Left ventricle myocardium inferior (tissue), 1 donor: ENCODE data around the gene GULP1. TPM values are rescaled to one million over a fixed set of nuclear protein-coding genes. Genes with fewer than 3 reads are reported as not detected.

Experiments used
- DNase-seq: peaks from one replicate; pipeline ENCODE4 v3.0.0-alpha.2; 2020
- H3K27ac ChIP-seq: fragments of 200-600 bp; replicated peaks from 2 replicates; pipeline ENCODE4 v1.8.0; 2021
- H3K27me3 ChIP-seq: fragments of 200-600 bp; 2 replicates; pipeline ENCODE4 v1.8.0; 2021; ENCODE audit warnings: low read depth
- H3K36me3 ChIP-seq: fragments of 200-600 bp; 2 replicates; pipeline ENCODE4 v1.8.0; 2021
- H3K4me1 ChIP-seq: fragments of 200-600 bp; 2 replicates; pipeline ENCODE4 v1.8.0; 2021
- H3K4me3 ChIP-seq: fragments of 200-600 bp; 2 replicates; pipeline ENCODE4 v1.8.0; 2021; ENCODE audit warnings: mild to moderate bottlenecking, moderate library complexity
- H3K9me3 ChIP-seq: fragments of 200-600 bp; replicated peaks from 2 replicates; pipeline ENCODE4 v1.8.0; 2021
- CTCF ChIP-seq: fragments of 200-600 bp; IDR thresholded peaks from 2 replicates; pipeline ENCODE4 v1.8.0; 2021; ENCODE audit warnings: antibody characterized with exemption, mild to moderate bottlenecking, borderline replicate concordance
- intact Hi-C: fragments of 100-400 bp; cut with micrococcal nuclease; formaldehyde crosslinking; loops from one replicate; pipeline ENCODE4 v1.11.0; 2022
- total RNA-seq: library from RNA; stranded (reverse); fragmentation: NEBNext Ultra II Directional; extraction: Animal tissue kit (Norgen Biotek cat#: 25700); gene quantifications from one replicate; pipeline ENCODE4 v1.2.1, GENCODE V29; 2021
- donor health status: DM: no; HTN: yes; CAD: no; lungs with severe emphysema.

Gene GULP1
- total RNA-seq, 1 donor from 2014 or later, result 5.7 TPM

GRCh38 chr2:188494906-188495305 lies 203.2 kb downstream of the GULP1 start:
- Histone ChIP-seq H3K27me3 (no peaks in the 10 kb centered on the region), H3K4me1 (no peaks in the 10 kb centered on the region), H3K4me3 (no peak overlapping the region), H3K27ac (no peak overlapping the region), H3K9me3 (no peaks in the 10 kb centered on the region), H3K36me3 (no peaks in the 10 kb centered on the region)
- TF ChIP-seq CTCF, result no peak
- intact Hi-C loops, result no loop called here
- no peak for DNase-seq

GRCh38 chr2:188495969-188496431 lies 204.3 kb downstream of the GULP1 start:
- Histone ChIP-seq H3K9me3 (no peaks in the 10 kb centered on the region), H3K27me3 (no peaks in the 10 kb centered on the region), H3K36me3 (no peaks in the 10 kb centered on the region), H3K4me1 (no peaks in the 10 kb centered on the region), H3K4me3 (no peak overlapping the region), H3K27ac (no peak overlapping the region)
- intact Hi-C loops, result no loop called here
- no peak for TF ChIP-seq CTCF
- no peak for DNase-seq

- no peaks in the 10 kb centered on the region for H3K27me3 ChIP-seq
- H3K36me3 ChIP-seq, result no peaks in the 10 kb centered on the region
- intact Hi-C loops, result no loop called here
- no peaks in the 10 kb centered on the region for H3K4me1 ChIP-seq
- DNase-seq, result no peak
- H3K4me3 ChIP-seq, result no peak overlapping the region
- no peak for TF ChIP-seq CTCF
- no peaks in the 10 kb centered on the region for H3K9me3 ChIP-seq
- H3K27ac ChIP-seq, result no peak overlapping the region
These were observed 206.1 kb downstream of the GULP1 start for GRCh38 chr2:188497726-188498125.

- H3K4me3 ChIP-seq, result no peak overlapping the region
These were observed 212.3 kb downstream of the GULP1 start for GRCh38 chr2:188503975-188504374.

GRCh38 chr2:188506843-188507242 lies 215.2 kb downstream of the GULP1 start:
- Histone ChIP-seq H3K27ac (no peak overlapping the region), H3K4me3 (no peak overlapping the region), H3K36me3 (no peaks in the 10 kb centered on the region), H3K9me3 (no peaks in the 10 kb centered on the region), H3K4me1 (no peaks in the 10 kb centered on the region), H3K27me3 (no peaks in the 10 kb centered on the region)
- no peak for DNase-seq
- intact Hi-C loops, result no loop called here
- no peak for TF ChIP-seq CTCF

More at GRCh38 chr2:188503975-188504374, 212.3 kb downstream of the GULP1 start:
- intact Hi-C loops, result no loop called here
- DNase-seq, result no peak
- Histone ChIP-seq H3K27ac (no peak overlapping the region), H3K27me3 (no peaks in the 10 kb centered on the region), H3K4me1 (no peaks in the 10 kb centered on the region), H3K36me3 (no peaks in the 10 kb centered on the region), H3K9me3 (no peaks in the 10 kb centered on the region)
- TF ChIP-seq CTCF, result no peak

- intact Hi-C loops, result no loop called here
- Histone ChIP-seq H3K4me3 (no peak overlapping the region), H3K4me1 (peaks cover 5% of the 10 kb centered on the region), H3K9me3 (no peaks in the 10 kb centered on the region), H3K36me3 (no peaks in the 10 kb centered on the region), H3K27ac (no peak overlapping the region), H3K27me3 (no peaks in the 10 kb centered on the region)
- no peak for DNase-seq
- TF ChIP-seq CTCF, result no peak
These were observed 219.7 kb downstream of the GULP1 start for GRCh38 chr2:188511346-188511745.
